ENCODE measurements around the gene MCF2L.

MCF2L gene

GRCh38 chr13:113091211-113091771 lies 122.3 kb downstream of the MCF2L start:
- no peak for TF ChIP-seq CTCF (IDR thresholded peaks at IDR 0.05; ENCODE audit: control insufficient read depth, insufficient read depth, low read depth, low read length, missing control alignments)
- no peak overlapping the region for H3K4me3 ChIP-seq (ENCODE audit: control insufficient read depth, low read depth, low read length)
- no peak for DNase-seq (ENCODE audit: low read depth)

GRCh38 chr13:113091891-113092775 lies 123.1 kb downstream of the MCF2L start:
- no peak for TF ChIP-seq CTCF (IDR thresholded peaks at IDR 0.05; ENCODE audit: control insufficient read depth, insufficient read depth, low read depth, low read length, missing control alignments)

GRCh38 chr13:113092776-113093579 lies 124.0 kb downstream of the MCF2L start:
- no peak overlapping the region for H3K4me3 ChIP-seq (ENCODE audit: control insufficient read depth, low read depth, low read length)
- no peak for TF ChIP-seq CTCF (IDR thresholded peaks at IDR 0.05; ENCODE audit: control insufficient read depth, insufficient read depth, low read depth, low read length, missing control alignments)
- DNase-seq (ENCODE audit: low read depth): no peak

More at GRCh38 chr13:113091891-113092775, 123.1 kb downstream of the MCF2L start:
- H3K4me3 ChIP-seq (ENCODE audit: control insufficient read depth, low read depth, low read length): no peak overlapping the region
- no peak for DNase-seq (ENCODE audit: low read depth)

GRCh38 chr13:113093580-113094409 lies 124.8 kb downstream of the MCF2L start:
- no peak for DNase-seq (ENCODE audit: low read depth)
- TF ChIP-seq CTCF (IDR thresholded peaks at IDR 0.05; ENCODE audit: control insufficient read depth, insufficient read depth, low read depth, low read length, missing control alignments): no peak
- no peak overlapping the region for H3K4me3 ChIP-seq (ENCODE audit: control insufficient read depth, low read depth, low read length)

- H3K4me3 ChIP-seq (ENCODE audit: control insufficient read depth, low read depth, low read length): no peak overlapping the region
- TF ChIP-seq CTCF (IDR thresholded peaks at IDR 0.05; ENCODE audit: control insufficient read depth, insufficient read depth, low read depth, low read length, missing control alignments): no peak
- no peak for DNase-seq (ENCODE audit: low read depth)
These were observed 125.4 kb downstream of the MCF2L start for GRCh38 chr13:113094410-113094800.
